ENCODE data around the gene MKNK1.
"Not testable (repeated sequence)": the region's sequence is repeated elsewhere in the genome, so short reads cannot be mapped to it uniquely, and the experiment has no call there.

The MKNK1 gene

DNA sequence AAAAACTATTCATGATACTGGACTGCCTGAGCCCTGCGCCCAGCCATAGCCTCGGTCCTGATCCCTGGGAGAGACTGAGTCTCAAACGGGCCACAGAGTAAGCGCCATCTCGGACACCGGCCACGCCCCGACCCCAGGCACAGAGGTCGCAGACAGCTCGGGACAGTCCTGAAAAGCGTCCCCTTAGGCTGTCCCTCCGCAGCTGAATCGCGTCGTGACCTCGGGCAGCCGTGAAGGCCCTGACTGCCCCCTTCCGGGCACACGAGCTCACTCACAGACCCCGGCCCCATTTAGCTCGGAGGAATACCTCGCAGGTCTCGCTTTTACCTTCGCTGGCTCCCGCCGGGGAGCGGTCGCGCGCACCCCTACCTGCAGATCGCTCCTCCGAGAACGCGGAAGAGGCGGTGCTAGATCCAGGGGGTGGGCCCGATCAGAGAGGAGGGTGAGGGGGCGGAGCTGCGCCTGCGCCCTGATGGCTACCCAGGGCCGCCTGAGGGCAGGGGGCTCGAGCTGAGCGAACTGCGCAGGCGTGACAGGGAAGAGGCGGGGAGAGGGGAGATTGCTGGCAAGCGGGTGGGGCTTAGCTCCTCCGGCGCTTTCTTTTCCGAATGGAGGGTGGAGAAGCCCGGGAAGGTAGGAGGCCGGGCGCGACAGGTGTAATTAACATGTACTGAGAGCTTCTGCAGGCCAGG lies at the start of gene MKNK1:
TSS of gene MKNK1 (minus strand) at position 411 of the 692 bp plus-strand sequence. CDS start 20,941 bp downstream, outside the sequence.
- DNase-seq = peak; percentile 99

DNA sequence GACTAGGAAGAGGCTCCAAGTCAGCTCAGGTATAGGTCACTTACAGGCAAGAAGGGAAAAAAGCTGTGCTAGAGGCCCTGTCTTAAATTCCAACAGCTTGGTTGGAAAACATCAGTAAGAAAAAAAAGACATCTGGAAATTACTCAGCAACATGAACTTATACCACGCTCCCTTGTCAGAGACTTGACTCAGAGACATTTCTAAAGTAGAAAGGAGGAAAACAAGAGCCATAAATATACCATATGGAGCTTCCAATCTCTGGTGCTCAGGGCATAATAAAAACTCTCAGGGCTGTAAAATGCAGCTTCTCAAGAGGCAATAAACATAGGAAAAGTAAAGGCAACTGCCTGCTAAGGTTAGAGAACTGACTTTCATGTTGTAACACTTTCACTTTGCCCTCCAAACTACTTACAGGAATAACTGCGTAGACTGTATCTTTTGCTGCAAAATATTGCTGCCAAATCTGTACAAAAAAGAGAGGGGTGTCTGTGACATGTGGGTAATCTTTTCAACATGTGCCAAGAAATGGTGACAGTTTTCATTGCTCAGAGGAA lies 49.4 kb upstream of the MKNK1 start:
- DNase-seq = no peak

- no peak for DNase-seq
Observed at GRCh38 chr1:46652321-46653100, 48.4 kb upstream of the MKNK1 start.

- DNase-seq = not testable (repeated sequence)
Observed at GRCh38 chr1:46651152-46651551, 47.1 kb upstream of the MKNK1 start.

GRCh38 chr1:46650491-46650890 lies 46.4 kb upstream of the MKNK1 start:
- no peak for DNase-seq

GRCh38 chr1:46649764-46650163 lies 45.7 kb upstream of the MKNK1 start:
- no peak for DNase-seq

DNA sequence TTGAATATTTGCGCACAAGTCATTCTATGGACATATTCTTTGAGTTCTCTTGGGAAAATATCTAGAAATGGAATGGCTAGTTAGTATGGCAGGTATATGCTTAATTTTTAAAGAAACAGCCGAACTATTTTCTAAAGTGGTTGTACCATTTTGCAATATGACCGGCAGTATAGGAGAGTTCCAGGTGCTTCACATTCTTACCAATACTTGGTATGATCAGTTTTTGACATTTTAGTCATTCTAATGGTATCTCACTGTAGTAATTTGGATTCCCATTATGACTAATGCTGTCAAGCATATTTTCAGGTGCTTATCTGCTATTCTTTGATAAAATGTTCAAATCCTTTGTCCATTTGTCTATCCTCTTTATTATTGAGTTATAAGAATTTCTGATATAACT lies 43.5 kb upstream of the MKNK1 start:
- no peak for DNase-seq

DNA sequence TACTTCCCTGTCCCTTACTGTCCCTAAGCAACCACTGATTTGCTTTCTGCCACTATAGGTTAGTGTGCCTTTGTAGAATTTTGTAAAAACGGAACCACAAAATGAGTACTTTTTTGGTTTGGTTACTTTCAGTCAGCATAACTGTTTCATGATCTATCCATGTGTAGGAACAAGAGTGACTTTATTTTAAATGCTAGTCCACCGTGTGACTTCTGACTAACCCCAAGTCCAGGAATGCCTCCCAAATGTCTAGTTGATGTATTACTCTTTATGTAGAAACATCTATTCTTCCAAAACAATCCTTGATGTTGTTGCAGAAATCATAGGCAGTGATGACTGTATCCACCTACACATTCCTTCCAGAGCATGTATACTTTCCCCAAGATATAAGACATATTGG lies 42.8 kb upstream of the MKNK1 start:
- DNase-seq = no peak

DNA sequence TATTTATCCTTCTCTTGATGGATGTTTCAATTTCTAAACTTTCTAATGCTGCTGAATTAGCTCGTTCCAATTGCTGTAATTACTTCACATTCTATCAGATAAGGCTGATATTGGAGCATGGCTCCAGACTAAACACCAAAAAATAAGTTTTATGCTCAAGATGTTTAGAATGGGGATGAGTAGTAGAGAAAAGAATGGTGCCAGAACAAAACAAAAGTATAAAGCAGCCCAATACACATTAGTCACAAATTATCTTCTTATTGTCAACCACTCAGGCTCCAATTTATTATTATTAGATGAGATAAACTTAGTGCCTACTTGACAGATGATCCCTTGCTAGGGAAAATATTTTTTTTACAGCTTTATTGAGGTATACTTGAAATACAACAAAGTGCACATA lies 42.3 kb upstream of the MKNK1 start:
- DNase-seq = no peak

- no peak for DNase-seq
Observed at GRCh38 chr1:46645815-46646214, 41.7 kb upstream of the MKNK1 start.

DNA sequence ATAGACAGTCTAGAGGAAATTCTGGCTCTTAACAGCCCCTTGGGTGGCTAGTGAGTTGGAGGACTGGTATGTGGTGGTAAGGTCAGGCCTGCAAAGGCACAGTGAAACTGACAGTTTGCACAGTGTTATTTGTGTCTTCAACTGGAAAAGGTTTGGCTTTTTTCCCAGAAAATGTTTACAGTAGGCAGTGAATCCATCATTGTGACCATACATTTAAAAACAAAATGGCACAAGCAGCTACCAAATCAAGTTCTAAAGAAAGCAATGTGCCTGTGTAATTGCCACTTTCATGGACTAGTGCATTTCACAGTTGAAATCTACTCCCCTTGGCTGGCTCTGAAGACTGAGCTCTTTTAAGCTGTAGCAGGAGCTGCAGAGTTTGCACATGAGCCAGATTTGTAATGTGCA lies 39.3 kb upstream of the MKNK1 start:
- no peak for DNase-seq

GRCh38 chr1:46642115-46642680 lies 38.1 kb upstream of the MKNK1 start:
- DNase-seq = no peak

DNA sequence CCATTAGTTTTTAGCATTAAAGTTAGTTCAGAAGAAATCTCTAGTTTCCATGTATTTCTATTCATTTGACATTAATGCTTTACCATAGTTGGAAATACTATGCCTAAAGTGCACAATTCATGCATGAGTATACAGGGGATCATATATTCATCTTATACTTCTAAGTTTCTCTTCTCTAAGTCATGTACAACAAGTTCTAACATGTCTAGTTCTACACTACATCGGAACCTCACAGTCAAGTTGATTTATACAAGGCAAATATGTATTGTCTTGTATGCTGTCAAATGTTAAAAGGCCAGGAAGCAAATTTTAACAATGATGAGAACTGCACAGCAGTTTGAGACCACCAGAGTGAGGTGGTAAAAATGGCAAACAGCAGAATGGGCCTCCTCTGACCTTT lies 35.5 kb upstream of the MKNK1 start:
- no peak for DNase-seq

- no peak for DNase-seq
Observed at GRCh38 chr1:46638921-46639320, 34.9 kb upstream of the MKNK1 start.

DNA sequence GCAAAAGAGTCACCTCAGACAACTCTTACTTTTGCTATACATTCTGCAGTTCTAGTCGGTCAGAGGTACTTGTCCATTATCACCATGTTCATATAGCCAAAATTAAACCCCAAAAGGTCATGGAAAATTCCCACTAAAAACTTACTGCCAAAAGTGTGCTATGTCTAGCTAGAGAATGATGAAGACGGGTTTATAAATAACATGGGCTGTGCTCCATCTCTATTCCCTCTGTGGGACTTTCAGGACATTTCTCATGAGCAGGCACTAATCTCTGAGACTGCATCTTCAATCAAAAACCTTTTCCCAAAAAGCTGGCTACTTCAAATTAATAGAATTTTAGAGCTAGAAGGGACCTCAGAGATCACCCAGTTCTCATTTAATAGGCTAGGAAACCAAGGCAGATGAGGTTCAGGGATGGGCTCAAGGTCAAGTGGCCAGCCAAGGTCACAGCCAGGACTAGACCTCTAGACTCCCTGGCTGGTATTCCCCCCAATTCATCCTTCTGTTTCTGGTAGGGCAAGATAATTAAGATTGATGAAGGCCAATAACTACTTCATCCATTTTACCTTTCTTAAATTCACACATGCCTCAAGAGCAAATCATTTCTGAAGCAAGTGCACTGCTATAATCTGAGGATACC lies 33.5 kb upstream of the MKNK1 start:
- no peak for DNase-seq

- DNase-seq = no peak
Observed at GRCh38 chr1:46635205-46635604, 31.1 kb upstream of the MKNK1 start.

DNA sequence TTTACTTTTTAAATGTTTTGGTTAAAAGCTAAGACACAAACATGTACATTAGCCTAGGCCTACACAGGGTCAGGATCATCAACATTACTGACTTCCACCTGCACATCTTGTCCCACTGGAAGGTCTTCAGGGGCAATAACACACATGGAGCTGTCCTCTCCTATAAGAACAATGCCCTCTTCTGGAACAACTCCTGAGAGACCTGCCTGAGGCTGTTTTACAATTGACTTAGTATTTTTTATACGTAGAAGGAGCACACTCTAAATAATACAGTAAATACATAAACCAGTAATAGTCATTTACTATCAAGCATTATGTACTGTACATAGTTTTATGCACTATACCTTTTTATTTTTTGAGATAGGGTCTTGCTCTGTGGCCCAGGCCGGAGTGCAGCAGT lies 26.7 kb upstream of the MKNK1 start:
- DNase-seq = no peak

GRCh38 chr1:46623743-46624644 lies 19.9 kb upstream of the MKNK1 start:
- no peak for DNase-seq

DNA sequence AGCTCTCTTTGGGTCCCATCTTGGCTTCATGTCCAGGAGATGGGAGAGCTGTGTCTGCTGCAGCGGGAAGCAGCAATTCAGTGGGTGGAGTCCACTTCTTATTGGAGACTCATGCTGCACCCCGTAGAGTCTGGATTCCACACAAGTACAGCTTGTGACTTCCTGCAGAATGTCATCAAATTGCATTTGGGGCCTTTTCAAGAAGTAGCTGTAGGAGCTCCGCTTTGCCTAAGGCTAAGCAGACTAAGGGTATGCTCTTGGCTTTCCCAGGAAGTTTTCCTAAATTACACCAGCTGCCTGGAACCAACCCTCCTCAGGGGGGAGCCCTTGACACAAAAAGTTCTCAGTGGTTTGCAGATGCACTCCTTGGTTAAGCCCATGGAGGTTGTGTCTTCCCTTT lies 18.3 kb upstream of the MKNK1 start:
- DNase-seq = no peak

- no peak for DNase-seq
Observed at GRCh38 chr1:46621930-46622329, 17.9 kb upstream of the MKNK1 start.

DNA sequence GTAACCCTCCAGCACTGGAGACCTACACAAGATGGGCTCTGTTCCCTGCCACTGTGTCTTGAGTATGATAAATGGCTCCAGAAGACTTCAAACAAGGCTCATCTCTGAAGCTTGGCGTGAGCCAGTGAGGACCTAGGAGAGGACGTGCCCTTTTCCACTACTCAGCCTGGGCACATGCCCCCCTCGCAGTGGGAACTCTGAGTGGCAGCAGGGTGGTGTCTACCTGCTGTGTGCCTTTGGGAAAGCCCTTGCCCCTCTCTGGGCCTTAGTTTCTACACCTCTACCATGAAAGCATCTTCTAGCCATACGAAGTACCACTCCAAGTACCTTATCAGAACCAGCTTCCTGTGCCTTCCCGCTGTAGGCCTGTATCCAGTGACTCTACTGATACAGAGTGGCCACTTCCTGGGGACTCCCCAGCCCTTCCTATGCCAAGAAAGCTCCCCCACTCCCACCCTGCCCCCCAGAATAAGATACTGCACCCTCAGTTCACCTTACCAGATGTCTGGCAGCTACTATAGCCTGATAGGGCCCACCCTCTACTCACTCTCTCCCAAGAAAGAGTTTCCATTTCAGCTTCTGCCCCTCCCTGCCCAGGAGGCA lies 15.7 kb upstream of the MKNK1 start:
- DNase-seq = no peak

Measured in activated CD4-positive, alpha-beta T cell treated with anti-CD3 and anti-CD28 coated beads, Interleukin-2, Interleukin-6, amounts not matched to agents 100 ng/mL and 50 ng/mL, durations not matched to agents 16 hours and 8 hours (primary cell).